Right lobe of liver (tissue), 6 donors: Measurements from ENCODE around the gene ADAM10. TPM values are rescaled to one million over a fixed set of nuclear protein-coding genes. Genes with fewer than 3 reads are reported as not detected.
A peak's percentile ranks its signal among the peaks of the same experiment; 100 is the strongest.

Source experiments
- ATAC-seq, 4 donors: fragments of 200-7000 bp; cut with Tn5 transposase; one replicate each; pipeline ENCODE4 v1.9.1; 2020; ENCODE audit warnings: mild to moderate bottlenecking in 4 of 4, moderate library complexity in 4 of 4
- DNase-seq, 3 donors: peaks; one replicate each; pipeline ENCODE4 v3.0.0-alpha.2; 2020
- H3K27ac ChIP-seq, 3 donors: fragments of 200-600 bp; one replicate each; pipeline ENCODE4 v1.8.0; 2022
- H3K27me3 ChIP-seq, 2 donors: fragments of 200-600 bp; one replicate each; pipeline ENCODE4 v1.8.0; 2022
- H3K36me3 ChIP-seq, 4 donors: fragments of 200-600 bp; sonication (generic) in 1 of 4; one replicate each; pipeline versions ENCODE4 v1.5.1 to v1.8.0; 2017 to 2022; ENCODE audit warnings: control low read depth in 1 of 4
- H3K4me1 ChIP-seq, 4 donors: fragments of 200-600 bp; sonication (generic) in 1 of 4; one replicate each; pipeline versions ENCODE4 v1.5.1 to v1.8.0; 2017 to 2022; ENCODE audit warnings: control low read depth in 1 of 4
- H3K4me3 ChIP-seq, 3 donors: fragments of 200-600 bp; one replicate each; pipeline ENCODE4 v1.8.0; 2022
- H3K9me3 ChIP-seq, 4 donors: fragments of 200-600 bp; sonication (generic) in 1 of 4; one replicate each; pipeline versions ENCODE4 v1.5.1 to v1.8.0; 2017 to 2022; ENCODE audit warnings: control low read depth in 1 of 4
- CTCF ChIP-seq, 4 donors: fragments of 200-600 bp in 3 of 4; fragments of 450-650 bp in 1 of 4; IDR thresholded peaks; one replicate each; pipeline versions ENCODE4 v1.5.1 to v1.8.0; 2016 to 2022; ENCODE audit warnings: antibody characterized with exemption in 4 of 4, mild to moderate bottlenecking in 2 of 4
- POLR2A ChIP-seq: fragments of 450-650 bp; IDR thresholded peaks from one replicate; pipeline ENCODE4 v1.6.1; 2017; ENCODE audit warnings: antibody characterized with exemption, mild to moderate bottlenecking
- WGBS: methylation state at CpG from one replicate; pipeline ENCODE4 v1.1.6; 2018; ENCODE audit warnings: low coverage, low lambda C conversion rate; ENCODE audit not compliant: insufficient coverage; ENCODE audit errors: missing lambda C conversion rate; 5-methylcytosine and 5-hydroxymethylcytosine counted together
- intact Hi-C, 2 donors: fragments of 100-400 bp; cut with DNase I; formaldehyde crosslinking; loops; one replicate each; pipeline versions ENCODE4 v1.11.2 to v1.14.1; 2022
- total RNA-seq, 6 experiments: library from RNA; depleted of rRNA in 2 of 6; stranded (reverse); fragments of >200 nt in 2 of 6; fragmentation: NEBNext Ultra II Directional in 3 of 6; extraction: Animal tissue kit (Norgen Biotek cat#: 25700) in 3 of 6; gene quantifications; one replicate each; pipeline versions ENCODE4 v1.1.0 to v1.2.4, GENCODE V29; 2016 to 2023
- donor health status: DM: no; HTN: yes; CAD: no.
- donor health status: DM: no; HTN: no; CAD: no.
- donor health status: DM: no; HTN: no; CAD: no.
- donor health status: DM: no; HTN: yes; CAD: no.
- donor health status: DM: no; HTN: yes; CAD: no.

ADAM10 gene
- total RNA-seq, 6 experiments from 2014 or later: 24.1 to 78.1 (median 43.3) TPM

GRCh38 chr15:58629625-58630024 lies 119.9 kb downstream of the ADAM10 start:
- intact Hi-C loops: no loop called here
- TF ChIP-seq CTCF (IDR thresholded peaks at IDR 0.05) (no peak), POLR2A (no peak)
- peaks cover 0 to 20% (median 10%) of the 10 kb centered on the region in 4 donors for H3K4me1 ChIP-seq
- peak in 1 of 4 donors; percentile 28 for ATAC-seq
- H3K4me3 ChIP-seq: no peak overlapping the region
- no peaks in the 10 kb centered on the region for H3K9me3 ChIP-seq
- peak overlapping the region in 1 of 3 donors; percentile 80 for H3K27ac ChIP-seq
- no peaks in the 10 kb centered on the region for H3K27me3 ChIP-seq
- no peak for DNase-seq
- WGBS: 93% methylated on average over 5 of the region's 6 CpGs
- H3K36me3 ChIP-seq: peaks cover 0 to 5% (median under 1%) of the 10 kb centered on the region in 4 donors

- peak overlapping the region; percentile 52 to 80 (median 72) for H3K27ac ChIP-seq
- no peak for DNase-seq
- ATAC-seq: peak; percentile 62 to 80 (median 76)
Measured at GRCh38 chr15:58628206-58628947, 121.1 kb downstream of the ADAM10 start.

GRCh38 chr15:58627701-58628100 lies 121.8 kb downstream of the ADAM10 start:
- Histone ChIP-seq H3K9me3 (no peaks in the 10 kb centered on the region), H3K27me3 (no peaks in the 10 kb centered on the region), H3K4me1 (peaks cover 0 to 20% (median 10%) of the 10 kb centered on the region in 4 donors), H3K36me3 (peaks cover 0 to 5% (median under 1%) of the 10 kb centered on the region in 4 donors), H3K4me3 (no peak overlapping the region), H3K27ac (peak overlapping the region; percentile 52 to 80 (median 72))
- ATAC-seq: peak; percentile 21 to 67 (median 54)
- TF ChIP-seq POLR2A (no peak), CTCF (IDR thresholded peaks at IDR 0.05) (no peak)
- no peak for DNase-seq
- intact Hi-C loops: no loop called here
- WGBS: 0% methylated on average over 1 of the region's 1 CpG

More at GRCh38 chr15:58628206-58628947, 121.1 kb downstream of the ADAM10 start:
- WGBS: 19% methylated on average over 3 of the region's 3 CpGs
- peaks cover 0 to 20% (median 10%) of the 10 kb centered on the region in 4 donors for H3K4me1 ChIP-seq
- peaks cover 0 to 5% (median under 1%) of the 10 kb centered on the region in 4 donors for H3K36me3 ChIP-seq
- H3K4me3 ChIP-seq: peak overlapping the region; percentile 5 to 33 (median 20)
- H3K27me3 ChIP-seq: no peaks in the 10 kb centered on the region
- H3K9me3 ChIP-seq: no peaks in the 10 kb centered on the region
- intact Hi-C loops: no loop called here
- TF ChIP-seq POLR2A (no peak), CTCF (IDR thresholded peaks at IDR 0.05) (no peak)

GRCh38 chr15:58627046-58627445 lies 122.5 kb downstream of the ADAM10 start:
- intact Hi-C loops: no loop called here
- peaks cover 0 to 20% (median 10%) of the 10 kb centered on the region in 4 donors for H3K4me1 ChIP-seq
- H3K9me3 ChIP-seq: no peaks in the 10 kb centered on the region
- ATAC-seq (no peak), DNase-seq (no peak)
- TF ChIP-seq CTCF (IDR thresholded peaks at IDR 0.05) (no peak), POLR2A (no peak)
- no peak overlapping the region for H3K4me3 ChIP-seq
- 93% methylated on average over 2 of the region's 2 CpGs for WGBS
- no peaks in the 10 kb centered on the region for H3K27me3 ChIP-seq
- peaks cover 0 to 2% (median 0%) of the 10 kb centered on the region in 4 donors for H3K36me3 ChIP-seq
- H3K27ac ChIP-seq: no peak overlapping the region
